Measurements from ENCODE around the gene TUBA3D. TPM values are rescaled to one million over a fixed set of nuclear protein-coding genes. Genes with fewer than 3 reads are reported as not detected.

The TUBA3D gene
- not detected in 2 replicates for total RNA-seq

DNA sequence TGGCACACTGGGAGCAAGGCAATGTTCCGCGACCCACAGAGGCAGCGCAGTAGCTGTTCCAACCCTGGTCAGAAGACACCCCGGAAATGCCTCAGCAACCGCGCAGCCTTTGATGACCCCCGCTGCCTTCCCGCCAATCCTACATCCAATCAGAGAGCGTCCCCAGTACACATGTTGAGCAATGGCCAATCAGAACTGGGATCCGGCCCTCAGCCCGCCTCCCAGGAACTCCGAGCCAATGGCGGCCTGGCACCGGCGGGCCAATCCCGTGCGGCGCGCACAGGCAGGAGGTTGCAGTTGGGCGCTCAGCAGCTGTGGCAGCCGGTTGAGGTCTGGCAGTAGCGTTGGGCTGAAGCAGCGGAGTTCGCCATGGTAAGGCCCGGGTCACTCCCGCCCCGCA lies at the start of gene TUBA3D:
TSS of gene TUBA3D (plus strand) at position 289 of the 400 bp plus-strand sequence. CDS start at position 370, 81 bp downstream.

GRCh38 chr2:131492015-131492417 lies 16.1 kb downstream of the TUBA3D start, which contains the start of gene MZT2A:
MZT2A (minus strand) TSS chr2:131492397; CDS start chr2:131492376, 21 bp downstream.

GRCh38 chr2:131527131-131528001 lies 51.4 kb downstream of the TUBA3D start, which contains the start of gene CCDC74A:
CCDC74A (plus strand) TSS chr2:131527888; CDS start chr2:131527971, 83 bp downstream.

Other genes starting within 250 kb of the TUBA3D start
- gene RAB6D, start 112.0 kb upstream of the TUBA3D start, total RNA-seq, result not detected in 2 replicates
- 43.4 and 66.2 TPM in 2 replicates for gene MZT2A, start 16.3 kb downstream of the TUBA3D start, total RNA-seq
- 8.3 and 11.1 TPM in 2 replicates for gene CCDC74A, start 51.8 kb downstream of the TUBA3D start, total RNA-seq